Kidney epithelial cell (primary cell): ENCODE results near the gene CTBP2. TPM values are rescaled to one million over a fixed set of nuclear protein-coding genes. Genes with fewer than 3 reads are reported as not detected.

Experiments used
- DNase-seq: peaks from one replicate; pipeline ENCODE4 v3.0.0-alpha.2; 2010; ENCODE audit warnings: low read depth
- H3K27me3 ChIP-seq: 2 replicates; pipeline ENCODE4 v1.6.0; 2011; ENCODE audit warnings: low read length; ENCODE audit not compliant: control insufficient read depth, insufficient read depth
- H3K36me3 ChIP-seq: 2 replicates; pipeline ENCODE4 v1.5.1; 2011; ENCODE audit warnings: low read length; ENCODE audit not compliant: control insufficient read depth, insufficient read depth
- H3K4me3 ChIP-seq: 2 replicates; pipeline ENCODE4 v1.5.1; 2011; ENCODE audit warnings: low read depth, mild to moderate bottlenecking, control low read depth, low read length
- total RNA-seq: library from RNA; depleted of rRNA; stranded (reverse); fragments of >200 nt; gene quantifications from 2 replicates; pipeline ENCODE4 v1.2.3, GENCODE V29; 2015
- TF ChIP-seq, protein P1 (sequence below): IDR thresholded peaks from 2 replicates; pipeline ENCODE4 v1.5.1; 2011; ENCODE audit warnings: mild to moderate bottlenecking, moderate library complexity, low read length, control low read depth, inconsistent platforms; ENCODE audit not compliant: insufficient read depth, poor library complexity, severe bottlenecking

CTBP2 gene
- total RNA-seq, 1 donor from 2014 or later, result 136 TPM

DNA sequence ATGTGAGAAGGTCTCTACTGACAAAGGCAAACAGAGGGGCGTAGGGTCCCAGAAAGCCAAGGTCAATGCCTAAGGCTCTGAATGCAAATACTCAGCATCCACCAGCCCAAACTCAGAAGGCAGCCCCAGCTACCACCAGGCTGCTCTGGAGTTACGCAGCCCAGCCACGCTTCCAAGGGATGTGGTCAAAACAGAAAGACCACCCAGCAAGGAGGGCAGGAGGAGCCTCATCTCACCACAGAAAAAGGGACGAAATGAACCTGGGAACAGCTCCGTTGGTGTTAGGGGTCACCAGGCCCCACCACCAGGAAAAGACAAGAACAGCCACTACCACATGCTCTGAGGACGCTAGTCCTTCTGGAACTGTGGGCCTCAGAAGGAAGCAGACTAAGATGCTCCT is 65.1 kb downstream of the CTBP2 start:
- TF ChIP-seq, protein P1, sequence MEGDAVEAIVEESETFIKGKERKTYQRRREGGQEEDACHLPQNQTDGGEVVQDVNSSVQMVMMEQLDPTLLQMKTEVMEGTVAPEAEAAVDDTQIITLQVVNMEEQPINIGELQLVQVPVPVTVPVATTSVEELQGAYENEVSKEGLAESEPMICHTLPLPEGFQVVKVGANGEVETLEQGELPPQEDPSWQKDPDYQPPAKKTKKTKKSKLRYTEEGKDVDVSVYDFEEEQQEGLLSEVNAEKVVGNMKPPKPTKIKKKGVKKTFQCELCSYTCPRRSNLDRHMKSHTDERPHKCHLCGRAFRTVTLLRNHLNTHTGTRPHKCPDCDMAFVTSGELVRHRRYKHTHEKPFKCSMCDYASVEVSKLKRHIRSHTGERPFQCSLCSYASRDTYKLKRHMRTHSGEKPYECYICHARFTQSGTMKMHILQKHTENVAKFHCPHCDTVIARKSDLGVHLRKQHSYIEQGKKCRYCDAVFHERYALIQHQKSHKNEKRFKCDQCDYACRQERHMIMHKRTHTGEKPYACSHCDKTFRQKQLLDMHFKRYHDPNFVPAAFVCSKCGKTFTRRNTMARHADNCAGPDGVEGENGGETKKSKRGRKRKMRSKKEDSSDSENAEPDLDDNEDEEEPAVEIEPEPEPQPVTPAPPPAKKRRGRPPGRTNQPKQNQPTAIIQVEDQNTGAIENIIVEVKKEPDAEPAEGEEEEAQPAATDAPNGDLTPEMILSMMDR, result no peak
- Histone ChIP-seq H3K4me3 (no peak overlapping the region), H3K27me3 (no peaks in the 10 kb centered on the region), H3K36me3 (no peaks in the 10 kb centered on the region)
- DNase-seq, result no peak

DNA sequence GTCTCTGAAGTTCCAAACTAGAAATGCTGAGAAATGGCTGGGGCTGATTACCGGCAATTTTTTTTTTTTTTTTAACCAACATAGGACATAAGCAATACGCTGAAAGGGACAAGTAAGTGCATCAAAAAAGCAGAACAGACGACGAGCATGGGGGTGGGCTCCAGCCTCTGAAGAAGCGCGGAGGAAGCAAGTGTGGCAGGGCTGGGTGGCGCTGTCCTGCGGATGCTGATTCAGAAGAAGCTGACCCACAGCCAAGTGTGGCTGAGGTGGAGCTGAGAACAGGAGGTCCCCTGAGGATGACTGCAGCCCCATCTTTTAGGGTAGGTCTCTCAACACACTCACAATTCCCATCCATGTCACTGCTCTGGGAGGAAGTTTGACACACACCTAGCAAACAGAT is 65.6 kb downstream of the CTBP2 start:
- H3K27me3 ChIP-seq, result no peaks in the 10 kb centered on the region
- DNase-seq, result no peak
- TF ChIP-seq, protein P1, result no peak
- no peaks in the 10 kb centered on the region for H3K36me3 ChIP-seq
- no peak overlapping the region for H3K4me3 ChIP-seq

DNA sequence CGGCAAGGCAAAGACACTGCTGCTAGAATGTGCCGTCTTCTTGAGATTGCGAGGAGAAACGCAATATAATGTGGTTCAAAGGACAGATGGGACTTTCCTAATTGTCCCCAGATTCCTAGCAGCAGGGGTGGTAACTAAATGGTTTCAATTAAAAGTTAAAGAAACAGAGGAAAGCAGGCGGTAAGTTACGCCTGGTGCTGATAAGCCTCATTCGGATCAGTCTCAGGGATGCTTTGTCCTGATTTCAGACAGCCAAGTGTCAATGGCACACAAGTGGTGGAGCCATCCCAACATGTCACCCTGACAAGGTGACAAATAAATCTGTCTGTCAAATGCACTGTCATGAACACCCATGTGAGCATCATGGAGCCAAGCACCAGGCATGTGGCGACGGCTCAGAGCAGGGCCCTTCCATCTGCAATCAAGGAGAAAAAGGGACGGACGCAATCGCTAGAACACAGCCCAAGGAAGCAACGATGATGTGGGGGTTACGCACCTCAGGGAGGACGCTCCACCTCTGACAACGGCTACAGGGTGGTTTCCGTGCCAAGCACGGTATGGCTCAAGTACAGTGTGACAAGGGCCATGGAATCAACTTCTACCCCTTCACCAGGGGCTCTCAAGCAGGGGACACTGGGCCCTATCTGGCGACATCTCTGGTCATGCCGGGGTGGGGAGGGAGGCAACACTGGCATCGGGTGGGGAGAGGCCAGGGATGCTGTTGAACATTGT is 66.2 kb downstream of the CTBP2 start:
- Histone ChIP-seq H3K36me3 (no peaks in the 10 kb centered on the region), H3K27me3 (no peaks in the 10 kb centered on the region), H3K4me3 (no peak overlapping the region)
- TF ChIP-seq, protein P1, result no peak
- DNase-seq, result no peak

DNA sequence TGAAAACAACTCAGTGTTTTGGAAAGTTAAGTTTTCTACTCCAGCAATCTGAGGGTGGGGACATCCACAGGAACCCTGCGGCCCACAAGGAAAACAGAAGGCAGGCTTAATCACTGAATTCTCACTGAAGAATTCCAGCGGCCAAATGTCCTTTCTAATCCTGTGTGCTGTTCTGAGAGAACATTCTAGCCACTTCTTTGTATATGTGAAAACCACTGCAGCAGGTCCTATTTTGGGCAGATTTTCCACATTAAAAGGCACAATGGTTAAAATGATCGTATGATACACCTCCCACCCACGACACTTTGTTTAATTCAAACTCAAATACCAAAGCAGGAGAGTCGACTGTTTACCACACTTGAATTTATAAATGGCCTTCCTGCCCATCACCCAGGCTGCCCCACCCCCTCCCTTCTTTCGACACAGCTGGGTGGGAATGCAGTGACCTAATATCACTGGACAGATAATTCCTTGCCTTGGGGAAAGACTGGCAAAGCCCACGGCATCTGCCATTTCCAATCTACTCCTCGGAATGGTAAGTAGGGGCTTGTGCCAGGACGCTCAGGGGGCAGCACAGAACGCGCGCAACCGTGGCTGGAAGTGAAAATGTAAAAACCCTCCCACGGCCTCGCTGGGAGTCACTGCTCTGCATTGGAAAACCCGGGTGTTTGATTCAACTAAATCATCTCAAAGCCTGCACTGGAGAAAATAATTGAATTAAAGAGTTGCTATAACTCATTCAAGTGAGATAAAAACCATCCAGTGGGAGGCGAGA is 67.0 kb downstream of the CTBP2 start:
- H3K36me3 ChIP-seq, result no peaks in the 10 kb centered on the region
- no peaks in the 10 kb centered on the region for H3K27me3 ChIP-seq
- DNase-seq, result no peak
- no peak overlapping the region for H3K4me3 ChIP-seq
- TF ChIP-seq, protein P1, result no peak

DNA sequence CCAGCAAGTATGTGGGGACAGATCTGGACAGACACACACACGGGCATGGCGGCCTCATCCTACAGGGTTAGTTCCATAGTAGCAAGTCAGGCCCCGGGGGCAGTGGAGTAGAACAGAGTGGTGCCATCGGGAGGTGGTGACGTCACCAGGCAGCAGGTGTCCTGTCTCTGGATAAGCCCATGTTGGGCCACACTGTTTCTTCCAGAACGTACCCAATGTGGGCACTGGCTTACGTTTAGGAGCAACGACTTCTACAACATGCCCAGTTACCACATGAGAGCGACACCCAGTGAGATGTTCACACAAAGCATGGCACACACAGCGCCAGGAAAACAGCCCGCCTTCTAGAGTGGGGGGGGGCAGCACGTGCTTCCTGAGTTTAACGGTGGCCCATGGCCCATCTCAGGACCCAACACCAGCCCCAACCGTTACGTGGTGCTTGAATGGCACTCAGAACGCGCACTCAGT is 67.8 kb downstream of the CTBP2 start:
- TF ChIP-seq, protein P1, result no peak
- H3K4me3 ChIP-seq, result no peak overlapping the region
- no peaks in the 10 kb centered on the region for H3K36me3 ChIP-seq
- H3K27me3 ChIP-seq, result no peaks in the 10 kb centered on the region
- DNase-seq, result no peak
